Esophagus (tissue), 2 donors: ENCODE data around the gene TP53BP2. TPM values are rescaled to one million over a fixed set of nuclear protein-coding genes. Genes with fewer than 3 reads are reported as not detected.

ENCODE experiments used
- H3K27ac ChIP-seq, 2 donors: one replicate each; pipeline ENCODE4 v1.5.1; 2013; ENCODE audit warnings: low read depth in 2 of 2, mild to moderate bottlenecking in 2 of 2, inconsistent platforms in 1 of 2, low read length in 1 of 2, moderate library complexity in 1 of 2
- H3K27me3 ChIP-seq, 2 donors: one replicate each; pipeline ENCODE4 v1.6.1; 2013; ENCODE audit warnings: low read length in 2 of 2, control low read depth in 1 of 2, mild to moderate bottlenecking in 1 of 2; ENCODE audit not compliant: insufficient read depth in 2 of 2, control insufficient read depth in 1 of 2
- H3K36me3 ChIP-seq, 2 donors: one replicate each; pipeline ENCODE4 v1.6.1; 2013; ENCODE audit warnings: low read length in 1 of 2; ENCODE audit not compliant: control insufficient read depth in 2 of 2, insufficient read depth in 2 of 2
- H3K4me1 ChIP-seq, 2 donors: one replicate each; pipeline ENCODE4 v1.6.1; 2013; ENCODE audit warnings: low read length in 1 of 2; ENCODE audit not compliant: control insufficient read depth in 2 of 2, insufficient read depth in 2 of 2
- H3K4me3 ChIP-seq, 2 donors: one replicate each; pipeline ENCODE4 v1.5.1; 2013; ENCODE audit warnings: low read length in 2 of 2, mild to moderate bottlenecking in 2 of 2, low read depth in 1 of 2, moderate library complexity in 1 of 2
- H3K9me3 ChIP-seq, 2 donors: one replicate each; pipeline ENCODE4 v1.6.1; 2013; ENCODE audit warnings: mild to moderate bottlenecking in 2 of 2, low read depth in 1 of 2, low read length in 1 of 2, moderate library complexity in 1 of 2; ENCODE audit not compliant: control insufficient read depth in 2 of 2, insufficient read depth in 1 of 2
- WGBS, 2 donors: extraction: QIAGEN DNeasy Blood & Tissue Kit; methylation state at CpG; one replicate each; pipeline ENCODE4 v1.1.7; 2013; 5-methylcytosine and 5-hydroxymethylcytosine counted together
- polyA plus RNA-seq, 2 donors: library from polyadenylated mRNA; stranded (reverse); fragments of 200-250 nt; gene quantifications; one replicate each; pipeline ENCODE4 v1.2.3, GENCODE V29; 2013
- donor health status: healthy with polysubstance abuse.
- donor health status: Bipolar disorder and iron deficiency.

The TP53BP2 gene
- polyA plus RNA-seq, 2 donors: 12.6 to 18.7 TPM

- Histone ChIP-seq H3K27me3 (no peaks in the 10 kb centered on the region), H3K4me1 (peaks cover 8 to 9% of the 10 kb centered on the region in 2 donors), H3K36me3 (no peaks in the 10 kb centered on the region), H3K9me3 (no peaks in the 10 kb centered on the region), H3K4me3 (no peak overlapping the region), H3K27ac (peak overlapping the region in 1 of 2 donors; percentile 47)
- 49 to 57% methylated on average over 3 of the region's 3 CpGs for WGBS, 2 donors
These were observed 11.0 kb downstream of the TP53BP2 start for GRCh38 chr1:223834660-223835263.

GRCh38 chr1:223833948-223834347 lies 11.8 kb downstream of the TP53BP2 start:
- no peaks in the 10 kb centered on the region for H3K9me3 ChIP-seq
- WGBS, 2 donors: 67 to 89% methylated on average over 2 of the region's 2 CpGs
- no peaks in the 10 kb centered on the region for H3K27me3 ChIP-seq
- no peak overlapping the region for H3K4me3 ChIP-seq
- H3K36me3 ChIP-seq: no peaks in the 10 kb centered on the region
- H3K4me1 ChIP-seq: peaks cover 8 to 9% of the 10 kb centered on the region in 2 donors
- H3K27ac ChIP-seq: no peak overlapping the region

- peaks cover 6 to 8% of the 10 kb centered on the region in 2 donors for H3K4me1 ChIP-seq
These were observed 13.2 kb downstream of the TP53BP2 start for GRCh38 chr1:223832637-223832943.

GRCh38 chr1:223831755-223832636 lies 13.8 kb downstream of the TP53BP2 start:
- WGBS, 2 donors: 41 to 43% methylated on average over 3 of the region's 3 CpGs
- Histone ChIP-seq H3K27ac (peak overlapping the region; percentile 24 to 55), H3K4me3 (no peak overlapping the region), H3K36me3 (no peaks in the 10 kb centered on the region), H3K4me1 (peaks cover 3 to 8% of the 10 kb centered on the region in 2 donors), H3K9me3 (no peaks in the 10 kb centered on the region), H3K27me3 (no peaks in the 10 kb centered on the region)

More at GRCh38 chr1:223832637-223832943, 13.2 kb downstream of the TP53BP2 start:
- Histone ChIP-seq H3K9me3 (no peaks in the 10 kb centered on the region), H3K27ac (peak overlapping the region; percentile 24 to 55), H3K27me3 (no peaks in the 10 kb centered on the region), H3K4me3 (no peak overlapping the region), H3K36me3 (no peaks in the 10 kb centered on the region)
- 56 to 58% methylated on average over 3 of the region's 3 CpGs for WGBS, 2 donors

GRCh38 chr1:223829678-223830077 lies 16.1 kb downstream of the TP53BP2 start:
- no peaks in the 10 kb centered on the region for H3K36me3 ChIP-seq
- H3K9me3 ChIP-seq: no peaks in the 10 kb centered on the region
- H3K4me3 ChIP-seq: no peak overlapping the region
- H3K4me1 ChIP-seq: peaks cover 3 to 4% of the 10 kb centered on the region in 2 donors
- WGBS, 2 donors: 73 to 88% methylated on average over 1 of the region's 1 CpG
- H3K27me3 ChIP-seq: no peaks in the 10 kb centered on the region
- H3K27ac ChIP-seq: no peak overlapping the region

- Histone ChIP-seq H3K9me3 (no peaks in the 10 kb centered on the region), H3K36me3 (no peaks in the 10 kb centered on the region), H3K27me3 (no peaks in the 10 kb centered on the region), H3K27ac (no peak overlapping the region), H3K4me1 (peaks cover 3 to 4% of the 10 kb centered on the region in 2 donors), H3K4me3 (no peak overlapping the region)
- WGBS, 2 donors: 94 to 96% methylated on average over 6 of the region's 6 CpGs
These were observed 17.4 kb downstream of the TP53BP2 start for GRCh38 chr1:223828162-223828848.

- WGBS, 2 donors: 84 to 85% methylated on average over 3 of the region's 3 CpGs
- H3K4me1 ChIP-seq: no peaks in the 10 kb centered on the region
- H3K9me3 ChIP-seq: no peaks in the 10 kb centered on the region
- peak overlapping the region in 1 of 2 donors; percentile 59 for H3K27ac ChIP-seq
- H3K27me3 ChIP-seq: no peaks in the 10 kb centered on the region
- H3K4me3 ChIP-seq: no peak overlapping the region
- no peaks in the 10 kb centered on the region for H3K36me3 ChIP-seq
These were observed 18.5 kb downstream of the TP53BP2 start for GRCh38 chr1:223827193-223827663.

GRCh38 chr1:223825767-223826748 lies 19.7 kb downstream of the TP53BP2 start:
- Histone ChIP-seq H3K27me3 (no peaks in the 10 kb centered on the region), H3K9me3 (no peaks in the 10 kb centered on the region), H3K4me1 (no peaks in the 10 kb centered on the region), H3K4me3 (no peak overlapping the region), H3K36me3 (no peaks in the 10 kb centered on the region), H3K27ac (peak overlapping the region in 1 of 2 donors; percentile 60)
- 77 to 83% methylated on average over 11 of the region's 11 CpGs for WGBS, 2 donors

- no peaks in the 10 kb centered on the region for H3K36me3 ChIP-seq
- H3K4me1 ChIP-seq: no peaks in the 10 kb centered on the region
- no peak overlapping the region for H3K27ac ChIP-seq
- no peak overlapping the region for H3K4me3 ChIP-seq
- H3K9me3 ChIP-seq: no peaks in the 10 kb centered on the region
- WGBS, 2 donors: 89 to 94% methylated on average over 4 of the region's 4 CpGs
- no peaks in the 10 kb centered on the region for H3K27me3 ChIP-seq
These were observed 21.0 kb downstream of the TP53BP2 start for GRCh38 chr1:223824712-223825111.
